SK-N-SH (cell line): Measurements from ENCODE around the gene ZCCHC8.

Experiments used
- MAX ChIP-seq: IDR thresholded peaks from 2 replicates; pipeline ENCODE4 v1.4.0; 2012; ENCODE audit warnings: low read depth
- SMC3 ChIP-seq: IDR thresholded peaks from 2 replicates; pipeline ENCODE4 v1.6.1; 2012; ENCODE audit warnings: low read depth, low read length, improper control_type of control experiment
- USF2 ChIP-seq: fragments of 150-350 bp; IDR thresholded peaks from 2 replicates; pipeline ENCODE4 v1.6.1; 2017; ENCODE audit warnings: antibody characterized with exemption, low read length, low read depth, borderline replicate concordance
- TF ChIP-seq, protein P1 (sequence below): fragments of 200-600 bp; sonication (generic); IDR thresholded peaks from 2 replicates; pipeline ENCODE4 v1.6.1; 2017; ENCODE audit warnings: antibody characterized with exemption, mild to moderate bottlenecking, moderate library complexity
- TF ChIP-seq, protein P2 (sequence below): fragments of 150-350 bp; IDR thresholded peaks from 2 replicates; pipeline ENCODE4 v1.6.1; 2016; ENCODE audit warnings: mild to moderate bottlenecking, low read depth, low read length

DNA sequence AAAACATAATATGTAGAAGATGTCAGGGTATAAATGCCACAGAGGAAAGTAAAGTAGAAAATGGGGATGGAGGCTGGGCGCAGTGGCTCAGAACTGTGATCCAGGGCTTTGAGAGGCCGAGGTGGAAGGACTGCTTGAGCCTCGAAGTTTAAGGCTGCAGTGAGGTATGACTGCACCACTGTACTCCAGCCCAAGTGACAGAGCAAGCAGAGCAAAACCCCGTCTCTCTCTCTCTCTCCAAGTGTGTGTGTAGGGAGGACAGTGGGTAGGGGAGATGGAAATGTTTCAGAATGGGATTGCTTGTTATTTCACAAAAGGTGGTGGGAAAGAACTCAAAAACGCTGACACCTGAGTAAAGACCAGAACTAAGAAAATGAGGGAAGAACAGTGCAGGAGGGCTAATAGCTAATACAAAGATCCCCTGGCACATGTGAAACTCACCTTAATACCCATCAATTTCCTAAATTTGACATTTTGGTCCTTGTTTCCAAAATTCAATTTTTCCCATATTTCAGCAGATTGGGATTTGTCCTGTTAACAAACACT is 5.7 kb upstream of the ZCCHC8 start:
- TF ChIP-seq, protein P1, sequence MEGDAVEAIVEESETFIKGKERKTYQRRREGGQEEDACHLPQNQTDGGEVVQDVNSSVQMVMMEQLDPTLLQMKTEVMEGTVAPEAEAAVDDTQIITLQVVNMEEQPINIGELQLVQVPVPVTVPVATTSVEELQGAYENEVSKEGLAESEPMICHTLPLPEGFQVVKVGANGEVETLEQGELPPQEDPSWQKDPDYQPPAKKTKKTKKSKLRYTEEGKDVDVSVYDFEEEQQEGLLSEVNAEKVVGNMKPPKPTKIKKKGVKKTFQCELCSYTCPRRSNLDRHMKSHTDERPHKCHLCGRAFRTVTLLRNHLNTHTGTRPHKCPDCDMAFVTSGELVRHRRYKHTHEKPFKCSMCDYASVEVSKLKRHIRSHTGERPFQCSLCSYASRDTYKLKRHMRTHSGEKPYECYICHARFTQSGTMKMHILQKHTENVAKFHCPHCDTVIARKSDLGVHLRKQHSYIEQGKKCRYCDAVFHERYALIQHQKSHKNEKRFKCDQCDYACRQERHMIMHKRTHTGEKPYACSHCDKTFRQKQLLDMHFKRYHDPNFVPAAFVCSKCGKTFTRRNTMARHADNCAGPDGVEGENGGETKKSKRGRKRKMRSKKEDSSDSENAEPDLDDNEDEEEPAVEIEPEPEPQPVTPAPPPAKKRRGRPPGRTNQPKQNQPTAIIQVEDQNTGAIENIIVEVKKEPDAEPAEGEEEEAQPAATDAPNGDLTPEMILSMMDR, result no peak
- TF ChIP-seq USF2 (no peak), SMC3 (no peak), MAX (no peak)
- TF ChIP-seq, protein P2, sequence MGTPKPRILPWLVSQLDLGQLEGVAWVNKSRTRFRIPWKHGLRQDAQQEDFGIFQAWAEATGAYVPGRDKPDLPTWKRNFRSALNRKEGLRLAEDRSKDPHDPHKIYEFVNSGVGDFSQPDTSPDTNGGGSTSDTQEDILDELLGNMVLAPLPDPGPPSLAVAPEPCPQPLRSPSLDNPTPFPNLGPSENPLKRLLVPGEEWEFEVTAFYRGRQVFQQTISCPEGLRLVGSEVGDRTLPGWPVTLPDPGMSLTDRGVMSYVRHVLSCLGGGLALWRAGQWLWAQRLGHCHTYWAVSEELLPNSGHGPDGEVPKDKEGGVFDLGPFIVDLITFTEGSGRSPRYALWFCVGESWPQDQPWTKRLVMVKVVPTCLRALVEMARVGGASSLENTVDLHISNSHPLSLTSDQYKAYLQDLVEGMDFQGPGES, result no peak
